ENCODE results near the gene FASTK. TPM values are rescaled to one million over a fixed set of nuclear protein-coding genes. Genes with fewer than 3 reads are reported as not detected.

FASTK gene
- total RNA-seq, 4 donors from 2014 or later, result 69.9 to 139 (median 79.7) TPM

DNA sequence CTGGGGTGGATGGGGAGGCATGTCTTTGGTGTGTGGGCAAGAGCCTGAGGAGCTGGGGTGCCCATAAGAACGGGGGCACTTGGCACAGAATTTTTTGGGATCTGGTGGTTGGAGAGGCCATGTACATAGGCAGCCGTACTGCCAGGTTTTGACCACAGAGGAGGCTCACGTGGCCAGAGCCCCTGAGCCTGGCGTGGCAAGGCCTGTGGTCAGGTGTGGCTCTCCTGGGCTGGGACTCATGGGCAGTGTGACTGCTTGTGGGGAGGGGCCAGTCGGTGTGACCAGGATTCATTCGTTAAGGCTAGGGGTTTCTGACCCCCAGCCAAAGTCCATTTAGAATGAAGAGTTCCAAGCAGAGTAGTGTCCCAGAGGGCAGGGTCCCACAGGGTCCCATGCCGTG, 43.9 kb upstream of the FASTK start:
- H3K4me3 ChIP-seq, result no peak overlapping the region
- H3K4me1 ChIP-seq, result peaks cover 0 to 19% (median 13%) of the 10 kb centered on the region in 4 donors
- H3K9me3 ChIP-seq, result no peaks in the 10 kb centered on the region
- 79 to 82% methylated on average over 6 to 7 of the region's 7 CpGs for WGBS, 2 donors
- TF ChIP-seq POLR2A (IDR thresholded peaks at IDR 0.05) (no peak), EP300 (IDR thresholded peaks at IDR 0.05) (no peak)
- TF ChIP-seq, protein P1, sequence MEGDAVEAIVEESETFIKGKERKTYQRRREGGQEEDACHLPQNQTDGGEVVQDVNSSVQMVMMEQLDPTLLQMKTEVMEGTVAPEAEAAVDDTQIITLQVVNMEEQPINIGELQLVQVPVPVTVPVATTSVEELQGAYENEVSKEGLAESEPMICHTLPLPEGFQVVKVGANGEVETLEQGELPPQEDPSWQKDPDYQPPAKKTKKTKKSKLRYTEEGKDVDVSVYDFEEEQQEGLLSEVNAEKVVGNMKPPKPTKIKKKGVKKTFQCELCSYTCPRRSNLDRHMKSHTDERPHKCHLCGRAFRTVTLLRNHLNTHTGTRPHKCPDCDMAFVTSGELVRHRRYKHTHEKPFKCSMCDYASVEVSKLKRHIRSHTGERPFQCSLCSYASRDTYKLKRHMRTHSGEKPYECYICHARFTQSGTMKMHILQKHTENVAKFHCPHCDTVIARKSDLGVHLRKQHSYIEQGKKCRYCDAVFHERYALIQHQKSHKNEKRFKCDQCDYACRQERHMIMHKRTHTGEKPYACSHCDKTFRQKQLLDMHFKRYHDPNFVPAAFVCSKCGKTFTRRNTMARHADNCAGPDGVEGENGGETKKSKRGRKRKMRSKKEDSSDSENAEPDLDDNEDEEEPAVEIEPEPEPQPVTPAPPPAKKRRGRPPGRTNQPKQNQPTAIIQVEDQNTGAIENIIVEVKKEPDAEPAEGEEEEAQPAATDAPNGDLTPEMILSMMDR (IDR thresholded peaks at IDR 0.05), result no peak
- no peaks in the 10 kb centered on the region for H3K27me3 ChIP-seq
- no peak overlapping the region for H3K27ac ChIP-seq
- peaks cover 0 to 75% (median 0%) of the 10 kb centered on the region in 3 donors for H3K36me3 ChIP-seq
- DNase-seq (ENCODE audit: low spot score in 2 of 2), result no peak

DNA sequence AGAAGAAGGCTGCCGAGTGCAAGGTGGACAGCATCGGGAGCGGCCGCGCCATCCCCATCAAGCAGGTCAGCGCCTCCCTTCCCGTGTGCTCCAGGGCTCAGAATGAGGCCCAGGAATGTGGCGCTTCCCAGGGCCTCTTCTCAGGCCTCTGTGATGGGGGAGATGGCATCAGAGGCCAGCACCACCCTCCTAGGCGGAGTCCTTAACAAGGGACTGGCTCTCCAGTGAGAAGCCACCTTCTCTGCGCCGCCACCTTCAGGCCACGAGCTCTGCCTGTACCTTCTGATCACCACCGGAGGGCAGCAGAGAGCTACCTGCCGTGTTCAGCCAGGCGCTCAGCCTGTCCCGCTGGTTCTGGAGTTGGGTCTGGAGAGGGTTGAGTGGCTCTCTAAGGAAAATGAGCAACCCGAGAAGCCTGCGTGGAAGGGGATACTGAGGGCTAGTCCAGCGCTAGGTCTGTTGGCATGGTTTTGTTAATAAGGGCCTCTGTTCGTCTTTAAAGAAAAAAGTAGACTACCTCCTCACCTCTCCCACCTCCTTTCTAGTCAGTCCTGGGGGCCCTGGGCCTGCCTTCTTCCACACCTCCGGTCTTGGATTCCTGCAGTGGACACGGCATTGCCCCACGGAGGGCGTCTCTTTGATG, 43.3 kb upstream of the FASTK start:
- no peaks in the 10 kb centered on the region for H3K27me3 ChIP-seq
- WGBS, 2 donors, result 26 to 28% methylated on average over 15 to 16 of the region's 24 CpGs
- TF ChIP-seq, protein P1 (IDR thresholded peaks at IDR 0.05), result peak; percentile 93 to 98 (median 95)
- no peak for TF ChIP-seq POLR2A (IDR thresholded peaks at IDR 0.05)
- TF ChIP-seq EP300 (IDR thresholded peaks at IDR 0.05), result no peak
- H3K4me3 ChIP-seq, result no peak overlapping the region
- peaks cover 0 to 75% (median 0%) of the 10 kb centered on the region in 3 donors for H3K36me3 ChIP-seq
- no peak overlapping the region for H3K27ac ChIP-seq
- peaks cover 0 to 19% (median 13%) of the 10 kb centered on the region in 4 donors for H3K4me1 ChIP-seq
- DNase-seq (ENCODE audit: low spot score in 2 of 2), result peak; percentile 53 to 61
- no peaks in the 10 kb centered on the region for H3K9me3 ChIP-seq

DNA sequence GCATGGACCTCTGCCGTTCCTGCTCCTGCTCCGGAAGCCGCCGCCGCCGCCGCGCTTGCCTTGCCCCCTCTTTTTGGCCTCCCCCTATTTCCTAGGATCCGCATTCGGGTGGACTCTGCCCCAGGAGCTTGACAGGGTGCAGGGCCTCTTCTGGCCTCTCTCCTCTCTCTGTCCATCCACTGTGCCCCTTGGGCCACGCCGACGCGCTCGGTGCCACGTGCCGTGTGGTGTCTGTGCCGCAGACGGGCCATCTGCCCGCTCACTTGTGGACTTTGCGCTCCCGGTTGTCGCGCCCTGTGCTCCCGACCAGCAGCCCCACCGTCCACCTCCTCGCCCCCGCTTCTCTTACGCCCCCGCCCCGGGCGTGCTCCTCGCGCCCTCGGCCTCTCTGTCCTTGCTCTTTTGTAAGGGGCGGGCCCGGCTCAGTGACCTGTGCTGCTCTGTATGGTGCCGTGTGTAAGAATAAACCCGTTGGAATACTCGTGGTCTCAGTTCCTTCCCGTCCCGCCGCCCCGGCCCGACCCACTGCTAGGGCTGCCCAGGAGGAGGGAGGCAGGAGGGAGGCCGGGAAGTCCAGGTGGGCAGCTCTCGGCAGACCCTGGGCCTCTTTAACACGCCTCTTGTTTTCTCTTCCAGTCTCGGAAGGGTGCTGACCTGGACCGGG, 42.7 kb upstream of the FASTK start:
- no peak for DNase-seq (ENCODE audit: low spot score in 2 of 2)
- Histone ChIP-seq H3K4me1 (peaks cover 0 to 19% (median 13%) of the 10 kb centered on the region in 4 donors), H3K27me3 (no peaks in the 10 kb centered on the region), H3K27ac (no peak overlapping the region), H3K4me3 (no peak overlapping the region), H3K36me3 (peaks cover 0 to 75% (median 0%) of the 10 kb centered on the region in 3 donors), H3K9me3 (no peaks in the 10 kb centered on the region)
- 90 to 91% methylated on average over 41 to 50 of the region's 50 CpGs for WGBS, 2 donors
- no peak for TF ChIP-seq POLR2A (IDR thresholded peaks at IDR 0.05)
- TF ChIP-seq, protein P1 (IDR thresholded peaks at IDR 0.05), result no peak
- TF ChIP-seq EP300 (IDR thresholded peaks at IDR 0.05), result no peak

DNA sequence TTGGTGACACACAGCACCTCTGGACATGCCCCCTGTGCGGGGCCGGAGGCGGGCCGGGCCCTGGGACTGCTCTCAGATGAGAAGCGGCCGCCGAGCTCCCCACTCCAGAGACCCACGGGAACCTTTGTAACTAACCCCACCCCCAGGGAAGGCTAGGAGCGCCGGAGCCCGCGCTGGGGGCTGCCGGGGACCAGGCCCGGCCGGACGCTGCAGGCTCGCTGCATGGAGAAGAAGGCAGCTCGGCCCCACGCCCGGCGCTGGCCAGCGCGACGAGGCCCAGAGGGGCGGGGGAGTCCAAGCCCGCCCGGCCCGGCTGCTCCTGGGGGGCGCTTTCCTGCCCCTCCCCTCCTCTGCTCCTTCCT, 42.2 kb upstream of the FASTK start:
- Histone ChIP-seq H3K4me3 (no peak overlapping the region), H3K36me3 (peaks cover 0 to 75% (median 0%) of the 10 kb centered on the region in 3 donors), H3K27me3 (no peaks in the 10 kb centered on the region), H3K4me1 (peaks cover 0 to 19% (median 13%) of the 10 kb centered on the region in 4 donors), H3K9me3 (no peaks in the 10 kb centered on the region), H3K27ac (no peak overlapping the region)
- DNase-seq (ENCODE audit: low spot score in 2 of 2), result no peak
- TF ChIP-seq, protein P1 (IDR thresholded peaks at IDR 0.05), result no peak
- TF ChIP-seq EP300 (IDR thresholded peaks at IDR 0.05), result no peak
- no peak for TF ChIP-seq POLR2A (IDR thresholded peaks at IDR 0.05)
- 91% methylated on average over 25 to 29 of the region's 29 CpGs for WGBS, 2 donors

DNA sequence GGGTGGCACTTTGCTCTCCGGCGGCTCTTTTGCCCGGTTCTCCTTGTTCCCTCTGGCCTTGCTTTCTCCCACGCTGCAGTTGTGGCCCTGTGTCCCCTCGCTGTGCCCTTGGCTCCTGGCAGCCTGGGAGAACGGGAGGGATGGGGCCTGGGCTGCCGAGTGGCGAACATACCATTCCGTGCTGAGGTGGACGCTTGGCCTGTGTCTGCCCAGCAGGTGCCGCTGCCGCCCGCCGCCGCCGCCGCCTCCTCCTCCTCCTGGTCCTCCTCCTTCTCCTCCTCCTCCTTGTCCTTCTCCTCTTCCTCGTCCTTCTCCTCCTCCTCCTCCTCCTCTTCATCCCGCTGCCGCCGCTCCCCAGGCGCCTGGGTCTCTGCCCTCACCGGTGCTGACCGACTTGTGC, 41.7 kb upstream of the FASTK start:
- H3K36me3 ChIP-seq, result peaks cover 0 to 75% (median 0%) of the 10 kb centered on the region in 3 donors
- TF ChIP-seq POLR2A (IDR thresholded peaks at IDR 0.05) (no peak), EP300 (IDR thresholded peaks at IDR 0.05) (no peak)
- TF ChIP-seq, protein P1 (IDR thresholded peaks at IDR 0.05), result no peak
- H3K27ac ChIP-seq, result peak overlapping the region in 1 of 4 donors; percentile 2
- DNase-seq (ENCODE audit: low spot score in 2 of 2), result no peak
- H3K4me1 ChIP-seq, result peaks cover 0 to 19% (median 13%) of the 10 kb centered on the region in 4 donors
- H3K9me3 ChIP-seq, result no peaks in the 10 kb centered on the region
- 71 to 75% methylated on average over 24 of the region's 24 CpGs for WGBS, 2 donors
- no peak overlapping the region for H3K4me3 ChIP-seq
- H3K27me3 ChIP-seq, result no peaks in the 10 kb centered on the region
